Endothelial cell of umbilical vein (primary cell): ENCODE data around the gene SLC24A3. TPM values are rescaled to one million over a fixed set of nuclear protein-coding genes. Genes with fewer than 3 reads are reported as not detected.

Source experiments
- BruUV-seq: library from RNA; stranded (reverse); fragments of 400-500 nt; replicated peaks from 2 replicates; lab custom pipeline; 2021; lab: Mats Ljungman, UMichigan
- CTCF ChIA-PET: fragments of 300-600, 350-600 bp; sonication (Branson Sonifier 250); formaldehyde crosslinking; loops from one replicate; lab custom pipeline; 2021; ENCODE audit warnings: antibody characterized with exemption, inconsistent platforms; lab: Charles Lee
- POLR2A ChIA-PET: fragments of 300-600, 350-600 bp; sonication (Branson Sonifier 250); formaldehyde crosslinking; loops from one replicate; lab custom pipeline; 2021; ENCODE audit warnings: antibody characterized with exemption, inconsistent platforms; lab: Charles Lee
- DNase-seq: peaks from one replicate; pipeline ENCODE4 v3.0.0-alpha.2; 2011; ENCODE audit warnings: low read depth, low spot score
- FAIRE-seq: peaks from 2 replicates; lab custom pipeline; 2011; peaks lifted over from hg19 to GRCh38; lab: Jason Lieb, UNC
- H2AFZ ChIP-seq: 2 replicates; pipeline ENCODE4 v1.6.0; 2012; ENCODE audit warnings: low read depth, low read length, control low read depth, inconsistent platforms
- H3K27ac ChIP-seq: 2 replicates; pipeline ENCODE4 v1.5.1; 2011; ENCODE audit warnings: low read depth, mild to moderate bottlenecking, control low read depth, low read length, moderate library complexity; ENCODE audit not compliant: insufficient read depth
- H3K27me3 ChIP-seq, 2 experiments: 2 replicates each; pipeline versions ENCODE4 v1.6.0 to v1.6.1; 2011; ENCODE audit warnings: low read length in 2 of 2, mixed read lengths in 1 of 2; ENCODE audit not compliant: control insufficient read depth in 2 of 2, insufficient read depth in 2 of 2
- H3K36me3 ChIP-seq, 2 experiments: 2 replicates in 1 of 2; 3 replicates in 1 of 2; pipeline ENCODE4 v1.5.1; 2011; ENCODE audit warnings: low read length in 2 of 2, mild to moderate bottlenecking in 1 of 2, moderate library complexity in 1 of 2; ENCODE audit not compliant: control insufficient read depth in 2 of 2, insufficient read depth in 2 of 2; ENCODE audit errors: extremely low read depth in 1 of 2
- H3K4me1 ChIP-seq: 3 replicates; pipeline ENCODE4 v1.5.1; 2011; ENCODE audit warnings: mild to moderate bottlenecking, low read length; ENCODE audit not compliant: control insufficient read depth, insufficient read depth; ENCODE audit errors: extremely low read depth
- H3K4me2 ChIP-seq: 2 replicates; pipeline ENCODE4 v1.6.1; 2011; ENCODE audit warnings: low read length, control low read depth, mixed read lengths; ENCODE audit not compliant: insufficient read depth
- H3K4me3 ChIP-seq, 3 experiments: fragments of 200-600 bp in 1 of 3; sonication (generic), shearing (Covaris generic) in 1 of 3; replicated peaks in 1 of 3; 2 replicates each; pipeline ENCODE4 v1.5.1; 2011 to 2016; ENCODE audit warnings: control low read depth in 3 of 3, low read length in 3 of 3, mild to moderate bottlenecking in 2 of 3, inconsistent platforms in 1 of 3, low read depth in 1 of 3, moderate library complexity in 1 of 3; ENCODE audit not compliant: insufficient read depth in 1 of 3
- H3K79me2 ChIP-seq: 2 replicates; pipeline ENCODE4 v1.6.0; 2012; ENCODE audit warnings: low read length, inconsistent platforms; ENCODE audit not compliant: control insufficient read depth, insufficient read depth
- H3K9ac ChIP-seq: replicated peaks from 2 replicates; pipeline ENCODE3; 2011; ENCODE audit warnings: low read length, control low read depth; ENCODE audit not compliant: insufficient read depth; ENCODE audit errors: extremely low read depth
- H3K9me1 ChIP-seq: replicated peaks from 3 replicates; pipeline ENCODE4 v1.6.0; 2011; ENCODE audit warnings: mild to moderate bottlenecking, low read length; ENCODE audit not compliant: control insufficient read depth, insufficient read depth; ENCODE audit errors: extremely low read depth
- H3K9me3 ChIP-seq: replicated peaks from 2 replicates; pipeline ENCODE4 v1.5.1; 2012; ENCODE audit warnings: low read length, inconsistent platforms; ENCODE audit not compliant: control insufficient read depth, insufficient read depth
- H4K20me1 ChIP-seq: replicated peaks from 2 replicates; pipeline ENCODE3; 2011; ENCODE audit warnings: mild to moderate bottlenecking, low read length; ENCODE audit not compliant: control insufficient read depth, insufficient read depth; ENCODE audit errors: extremely low read depth
- EZH2 ChIP-seq: IDR thresholded peaks from 2 replicates; pipeline ENCODE4 v1.6.1; 2012; ENCODE audit warnings: borderline replicate concordance, low read depth, mild to moderate bottlenecking, moderate library complexity, low read length, inconsistent platforms; ENCODE audit not compliant: severe bottlenecking
- FOS ChIP-seq: IDR thresholded peaks from 2 replicates; pipeline ENCODE4 v1.6.1; 2011; ENCODE audit warnings: mild to moderate bottlenecking, low read length, moderate library complexity, borderline replicate concordance; ENCODE audit not compliant: insufficient read depth
- GATA2 ChIP-seq: IDR thresholded peaks from 2 replicates; pipeline ENCODE4 v1.7.0; 2011; ENCODE audit warnings: low read depth, mild to moderate bottlenecking, moderate library complexity, mixed read lengths, low read length; ENCODE audit not compliant: insufficient read length, insufficient read depth
- JUN ChIP-seq: IDR thresholded peaks from 2 replicates; pipeline ENCODE4 v1.6.1; 2011; ENCODE audit warnings: borderline replicate concordance, low read depth; ENCODE audit not compliant: insufficient read length, insufficient read depth
- MYC ChIP-seq: IDR thresholded peaks from one replicate; pipeline ENCODE4 v1.6.1; 2011; ENCODE audit warnings: mild to moderate bottlenecking, low read depth, low read length
- POLR2A ChIP-seq: IDR thresholded peaks from 2 replicates; pipeline ENCODE4 v1.6.1; 2012; ENCODE audit warnings: low read depth, mild to moderate bottlenecking, control low read depth, low read length
- POLR2AphosphoS5 ChIP-seq: IDR thresholded peaks from 2 replicates; pipeline ENCODE4 v1.6.1; 2012; ENCODE audit warnings: low read depth, mild to moderate bottlenecking, control low read depth, low read length, moderate library complexity; ENCODE audit not compliant: insufficient read depth
- dilution Hi-C: fragments of 300-500 bp; cut with MboI; formaldehyde crosslinking; loops from one replicate; pipeline ENCODE4 v1.15.0; 2019; ENCODE audit warnings: low sequenced_read_pairs; ENCODE audit not compliant: extremely low pct_ligation_motif_present
- intact Hi-C: fragments of 100-400 bp; cut with micrococcal nuclease; formaldehyde crosslinking; loops from one replicate; pipeline ENCODE4 v1.10.0; 2022
- polyA plus RNA-seq, 4 experiments: library from polyadenylated mRNA; depleted of rRNA in 3 of 4; stranded (reverse) in 3 of 4; unstranded in 1 of 4; fragments of >200 nt; gene quantifications; 2 replicates each; pipeline versions ENCODE4 v1.2.1 to v1.2.3, GENCODE V29; 2011 to 2012; ENCODE audit warnings: missing spikeins in 1 of 4
- total RNA-seq: library from RNA; stranded (reverse); gene quantifications from 2 replicates; pipeline ENCODE4 v1.2.3, GENCODE V29; 2021
- TF ChIP-seq, protein P1 (sequence below), 2 donors: IDR thresholded peaks; 1 replicate in 1 of 2; 2 replicates in 1 of 2; pipeline ENCODE4 v1.5.1; 2011; ENCODE audit warnings: low read length in 2 of 2, mild to moderate bottlenecking in 2 of 2, moderate library complexity in 2 of 2, control low read depth in 1 of 2, inconsistent platforms in 1 of 2, low read depth in 1 of 2; ENCODE audit not compliant: insufficient read depth in 1 of 2; ENCODE audit errors: extremely low read depth in 1 of 2
- TF ChIP-seq, protein P2 (sequence below): IDR thresholded peaks from 2 replicates; pipeline ENCODE4 v1.6.1; 2011; ENCODE audit not compliant: insufficient read depth, insufficient read length

Gene SLC24A3
- total and polyA plus RNA-seq, 2 donors (not counting 3 experiments of a cell fraction or from before 2014, with no cell fraction given): not detected

DNA sequence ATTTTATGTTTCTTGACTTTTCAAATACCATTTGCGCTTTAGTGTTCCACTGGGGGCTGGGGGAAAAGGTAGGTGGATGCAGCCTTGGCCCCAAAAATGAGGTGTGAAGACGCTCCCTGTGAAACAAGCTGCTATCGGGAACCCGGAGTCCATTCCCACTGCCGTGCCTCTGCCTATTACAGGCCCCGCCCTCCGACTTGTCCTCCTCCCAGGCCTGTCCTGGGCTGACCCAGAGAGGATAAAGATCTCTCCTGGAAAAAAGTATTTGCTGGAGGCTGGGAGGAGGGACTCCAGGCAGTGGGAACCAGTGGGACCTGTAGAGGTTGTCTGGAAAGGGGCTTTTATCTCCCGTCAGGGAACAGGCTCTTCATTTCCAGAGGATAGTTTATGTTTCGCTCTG is 215.0 kb downstream of the SLC24A3 start:
- POLR2A ChIA-PET: no interaction called here
- Histone ChIP-seq H3K9ac (no peak overlapping the region), H3K4me3 (no peak overlapping the region), H3K9me3 (no peaks in the 10 kb centered on the region), H3K9me1 (no peaks in the 10 kb centered on the region), H2AFZ (no peak overlapping the region), H3K36me3 (no peaks in the 10 kb centered on the region), H3K4me2 (no peak overlapping the region), H3K27me3 (no peaks in the 10 kb centered on the region), H3K79me2 (no peaks in the 10 kb centered on the region), H4K20me1 (no peaks in the 10 kb centered on the region), H3K27ac (no peak overlapping the region), H3K4me1 (no peaks in the 10 kb centered on the region)
- no TSS peak for BruUV-seq
- FAIRE-seq (no peak), DNase-seq (no peak)
- intact Hi-C loops: no loop called here
- CTCF ChIA-PET: no interaction called here
- TF ChIP-seq JUN: no peak
- dilution Hi-C loops: no loop called here

DNA sequence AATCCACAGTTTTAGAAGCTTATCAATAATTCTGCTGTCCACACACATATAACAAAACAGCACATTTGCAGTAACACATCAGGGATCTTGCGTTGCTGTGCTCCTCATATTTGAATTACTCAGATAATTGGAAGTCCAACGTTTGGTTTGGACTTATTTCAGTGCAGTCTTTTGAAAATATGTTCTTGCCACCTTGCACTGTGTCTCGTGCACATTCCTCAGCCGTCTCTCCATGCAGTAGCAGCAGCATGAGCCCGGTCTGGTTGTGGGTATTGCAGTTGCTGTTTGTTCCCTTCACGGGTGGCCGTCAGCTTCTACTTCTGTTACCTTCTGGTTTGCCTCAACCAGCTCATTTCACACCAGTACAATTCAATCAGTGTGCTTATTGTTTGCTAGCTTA is 215.5 kb downstream of the SLC24A3 start:
- ChIA-PET POLR2A (no interaction called here), CTCF (no interaction called here)
- no TSS peak for BruUV-seq
- Histone ChIP-seq H3K27me3 (no peaks in the 10 kb centered on the region), H2AFZ (no peak overlapping the region), H3K4me1 (no peaks in the 10 kb centered on the region), H3K79me2 (no peaks in the 10 kb centered on the region), H3K4me3 (no peak overlapping the region), H3K4me2 (no peak overlapping the region), H3K9me3 (no peaks in the 10 kb centered on the region), H3K36me3 (no peaks in the 10 kb centered on the region), H3K9ac (no peak overlapping the region), H3K27ac (no peak overlapping the region), H4K20me1 (no peaks in the 10 kb centered on the region), H3K9me1 (no peaks in the 10 kb centered on the region)
- intact Hi-C loops: no loop called here
- dilution Hi-C loops: no loop called here
- DNase-seq (no peak), FAIRE-seq (no peak)
- TF ChIP-seq EZH2 (no peak), FOS (no peak), POLR2A (no peak), JUN (no peak), GATA2 (no peak), MYC (no peak), POLR2AphosphoS5 (no peak)
- TF ChIP-seq, protein P1, sequence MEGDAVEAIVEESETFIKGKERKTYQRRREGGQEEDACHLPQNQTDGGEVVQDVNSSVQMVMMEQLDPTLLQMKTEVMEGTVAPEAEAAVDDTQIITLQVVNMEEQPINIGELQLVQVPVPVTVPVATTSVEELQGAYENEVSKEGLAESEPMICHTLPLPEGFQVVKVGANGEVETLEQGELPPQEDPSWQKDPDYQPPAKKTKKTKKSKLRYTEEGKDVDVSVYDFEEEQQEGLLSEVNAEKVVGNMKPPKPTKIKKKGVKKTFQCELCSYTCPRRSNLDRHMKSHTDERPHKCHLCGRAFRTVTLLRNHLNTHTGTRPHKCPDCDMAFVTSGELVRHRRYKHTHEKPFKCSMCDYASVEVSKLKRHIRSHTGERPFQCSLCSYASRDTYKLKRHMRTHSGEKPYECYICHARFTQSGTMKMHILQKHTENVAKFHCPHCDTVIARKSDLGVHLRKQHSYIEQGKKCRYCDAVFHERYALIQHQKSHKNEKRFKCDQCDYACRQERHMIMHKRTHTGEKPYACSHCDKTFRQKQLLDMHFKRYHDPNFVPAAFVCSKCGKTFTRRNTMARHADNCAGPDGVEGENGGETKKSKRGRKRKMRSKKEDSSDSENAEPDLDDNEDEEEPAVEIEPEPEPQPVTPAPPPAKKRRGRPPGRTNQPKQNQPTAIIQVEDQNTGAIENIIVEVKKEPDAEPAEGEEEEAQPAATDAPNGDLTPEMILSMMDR (IDR thresholded peaks at IDR 0.05; ENCODE audit: extremely low read depth in 1 of 2, insufficient read depth in 1 of 2, low read depth in 1 of 2, low read length in 2 of 2): no peak
- TF ChIP-seq, protein P2, sequence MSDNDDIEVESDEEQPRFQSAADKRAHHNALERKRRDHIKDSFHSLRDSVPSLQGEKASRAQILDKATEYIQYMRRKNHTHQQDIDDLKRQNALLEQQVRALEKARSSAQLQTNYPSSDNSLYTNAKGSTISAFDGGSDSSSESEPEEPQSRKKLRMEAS: no peak
